ENCODE data around the gene NTRK2. TPM values are rescaled to one million over a fixed set of nuclear protein-coding genes. Genes with fewer than 3 reads are reported as not detected.
"Not testable (repeated sequence)": the region's sequence is repeated elsewhere in the genome, so short reads cannot be mapped to it uniquely, and the experiment has no call there.

The NTRK2 gene
- total RNA-seq, 1 donor from 2014 or later = 3.8 TPM

- H3K36me3 ChIP-seq; H3K4me3 ChIP-seq; H3K9me3 ChIP-seq (replicated peaks); intact Hi-C loops (cut with micrococcal nuclease); H3K27ac ChIP-seq (replicated peaks); H3K4me1 ChIP-seq; H3K27me3 ChIP-seq (ENCODE audit: low read depth); DNase-seq: not testable (repeated sequence)
- TF ChIP-seq, protein P1, sequence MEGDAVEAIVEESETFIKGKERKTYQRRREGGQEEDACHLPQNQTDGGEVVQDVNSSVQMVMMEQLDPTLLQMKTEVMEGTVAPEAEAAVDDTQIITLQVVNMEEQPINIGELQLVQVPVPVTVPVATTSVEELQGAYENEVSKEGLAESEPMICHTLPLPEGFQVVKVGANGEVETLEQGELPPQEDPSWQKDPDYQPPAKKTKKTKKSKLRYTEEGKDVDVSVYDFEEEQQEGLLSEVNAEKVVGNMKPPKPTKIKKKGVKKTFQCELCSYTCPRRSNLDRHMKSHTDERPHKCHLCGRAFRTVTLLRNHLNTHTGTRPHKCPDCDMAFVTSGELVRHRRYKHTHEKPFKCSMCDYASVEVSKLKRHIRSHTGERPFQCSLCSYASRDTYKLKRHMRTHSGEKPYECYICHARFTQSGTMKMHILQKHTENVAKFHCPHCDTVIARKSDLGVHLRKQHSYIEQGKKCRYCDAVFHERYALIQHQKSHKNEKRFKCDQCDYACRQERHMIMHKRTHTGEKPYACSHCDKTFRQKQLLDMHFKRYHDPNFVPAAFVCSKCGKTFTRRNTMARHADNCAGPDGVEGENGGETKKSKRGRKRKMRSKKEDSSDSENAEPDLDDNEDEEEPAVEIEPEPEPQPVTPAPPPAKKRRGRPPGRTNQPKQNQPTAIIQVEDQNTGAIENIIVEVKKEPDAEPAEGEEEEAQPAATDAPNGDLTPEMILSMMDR (IDR thresholded peaks at IDR 0.05; ENCODE audit: borderline replicate concordance) = peak; percentile 14
These were observed 399.9 kb downstream of the NTRK2 start for GRCh38 chr9:85069421-85069820.

Measured in left ventricle myocardium inferior (tissue), 1 donor.